K562 (cell line): ENCODE measurements around the gene APBA2. TPM values are rescaled to one million over a fixed set of nuclear protein-coding genes. Genes with fewer than 3 reads are reported as not detected.
A peak's percentile ranks its signal among the peaks of the same experiment; 100 is the strongest.

ENCODE experiments used
- ATAC-seq: fragments of 200-7000 bp; cut with Tn5 transposase; 3 replicates; pipeline ENCODE4 v1.9.1; 2020; ENCODE audit warnings: moderate library complexity
- BruUV-seq: library from RNA; stranded (reverse); fragments of 400-500 nt; replicated peaks from 2 replicates; lab custom pipeline; 2021; lab: Mats Ljungman, UMichigan
- CTCF ChIA-PET: fragments of 300-600 bp; formaldehyde crosslinking; extraction: SDS; loops from one replicate; lab custom pipeline; 2021; ENCODE audit warnings: low intra/inter-chr PET ratio; lab: Yijun Ruan, JAX
- POLR2A ChIA-PET: fragments of 300-600, 350-650 bp; sonication (Branson Sonifier 250); formaldehyde crosslinking; extraction: SDS; loops from one replicate; lab custom pipeline; 2021; ENCODE audit warnings: antibody characterized with exemption, inconsistent platforms; lab: Yijun Ruan, JAX
- DNase-seq, 4 experiments: peaks; one replicate each; pipeline versions ENCODE4 v3.0.0 to v3.0.0-alpha.2; 2011 to 2018; ENCODE audit warnings: low spot score in 3 of 4, mixed read lengths in 3 of 4; ENCODE audit errors: extremely low read depth in 1 of 4
- FAIRE-seq: peaks from 2 replicates; lab custom pipeline; 2011; peaks lifted over from hg19 to GRCh38; lab: Jason Lieb, UNC
- H2AFZ ChIP-seq: 2 replicates; pipeline ENCODE4 v1.6.0; 2011; ENCODE audit warnings: low read depth, low read length, control low read depth, inconsistent platforms
- H3K27ac ChIP-seq: fragments of 200-600 bp; 3 replicates; pipeline ENCODE4 v1.8.0; 2011; ENCODE audit warnings: low read depth, mild to moderate bottlenecking, control low read depth, inconsistent platforms, low read length, moderate library complexity, mixed read lengths; ENCODE audit errors: extremely low read depth
- H3K27me3 ChIP-seq, 2 experiments: fragments of 300-600 bp in 1 of 2; 2 replicates in 1 of 2; 3 replicates in 1 of 2; pipeline versions ENCODE4 v1.6.0 to v1.8.0; 2011; ENCODE audit warnings: inconsistent platforms in 2 of 2, low read length in 2 of 2, mild to moderate bottlenecking in 1 of 2, mixed read lengths in 1 of 2, moderate library complexity in 1 of 2; ENCODE audit not compliant: control insufficient read depth in 2 of 2, insufficient read depth in 2 of 2
- H3K36me3 ChIP-seq: fragments of 300-600 bp; 3 replicates; pipeline ENCODE4 v1.8.0; 2011; ENCODE audit warnings: mild to moderate bottlenecking, low read length, inconsistent platforms; ENCODE audit not compliant: control insufficient read depth, insufficient read depth
- H3K4me1 ChIP-seq, 2 experiments: fragments of 200-600 bp in 1 of 2; replicated peaks in 1 of 2; 2 replicates in 1 of 2; 3 replicates in 1 of 2; pipeline versions ENCODE4 v1.5.1 to v1.8.0; 2011; ENCODE audit warnings: inconsistent platforms in 2 of 2, low read length in 2 of 2, mild to moderate bottlenecking in 1 of 2, mixed read lengths in 1 of 2, moderate library complexity in 1 of 2; ENCODE audit not compliant: control insufficient read depth in 2 of 2, insufficient read depth in 2 of 2
- H3K4me2 ChIP-seq: 2 replicates; pipeline ENCODE4 v1.6.1; 2011; ENCODE audit warnings: low read length, control low read depth, inconsistent platforms, mixed read lengths; ENCODE audit not compliant: insufficient read depth
- H3K4me3 ChIP-seq: fragments of 200-600 bp; sonication (generic), shearing (Covaris generic); 2 replicates; pipeline ENCODE4 v1.5.1; 2016; ENCODE audit warnings: control low read depth, inconsistent platforms
- H3K79me2 ChIP-seq: fragments of 200-600 bp; 3 replicates; pipeline ENCODE4 v1.8.0; 2011; ENCODE audit warnings: low read length, inconsistent platforms; ENCODE audit not compliant: control insufficient read depth, insufficient read depth
- H3K9ac ChIP-seq, 2 experiments: 2 replicates each; pipeline versions ENCODE4 v1.6.0 to v1.6.1; 2011; ENCODE audit warnings: low read depth in 2 of 2, low read length in 2 of 2, control low read depth in 1 of 2, inconsistent platforms in 1 of 2, mild to moderate bottlenecking in 1 of 2, mixed read lengths in 1 of 2; ENCODE audit not compliant: insufficient read depth in 1 of 2
- H3K9me1 ChIP-seq: one replicate; pipeline ENCODE4 v1.6.0; 2011; ENCODE audit warnings: inconsistent platforms, mild to moderate bottlenecking, low read length, moderate library complexity; ENCODE audit not compliant: control insufficient read depth, insufficient read depth
- H3K9me3 ChIP-seq: replicated peaks from 2 replicates; pipeline ENCODE4 v1.5.1; 2011; ENCODE audit warnings: low read depth, low read length, inconsistent platforms; ENCODE audit not compliant: control insufficient read depth, insufficient read depth
- H4K20me1 ChIP-seq: replicated peaks from 2 replicates; pipeline ENCODE4 v1.6.1; 2011; ENCODE audit warnings: low read length, inconsistent platforms, mixed read lengths; ENCODE audit not compliant: control insufficient read depth, insufficient read depth
- EGR1 ChIP-seq: fragments of 450-650 bp; conservative IDR thresholded peaks from 2 replicates; pipeline ENCODE4 v1.6.1; 2017; ENCODE audit warnings: mild to moderate bottlenecking
- PCBP1 ChIP-seq: fragments of 200-400 bp; formaldehyde crosslinking; IDR thresholded peaks from 2 replicates; pipeline ENCODE4 v1.6.1; 2018; ENCODE audit warnings: mild to moderate bottlenecking, low read depth, low read length; ENCODE audit not compliant: poor library complexity, severe bottlenecking
- POU5F1 ChIP-seq: fragments of 150-350 bp; IDR thresholded peaks from 2 replicates; pipeline ENCODE4 v1.6.1; 2014; ENCODE audit warnings: borderline replicate concordance, low read length, low read depth, mild to moderate bottlenecking; ENCODE audit not compliant: partially characterized antibody
- WGBS: fragments of 100-300 bp; shearing (Covaris generic); methylation state at CpG from one replicate; pipeline ENCODE4 v1.1.6; 2016; ENCODE audit warnings: low coverage, mixed read lengths; ENCODE audit not compliant: insufficient coverage; ENCODE audit errors: missing lambda C conversion rate; 5-methylcytosine and 5-hydroxymethylcytosine counted together
- in situ Hi-C: fragments of 300-500 bp; cut with MboI; formaldehyde crosslinking; loops from 4 replicates; pipeline ENCODE4 v1.15.0; 2018; ENCODE audit warnings: inconsistent platforms, mixed read lengths
- intact Hi-C: fragments of 100-400 bp; cut with micrococcal nuclease; formaldehyde crosslinking; loops from 2 replicates; pipeline ENCODE4 v1.14.2; 2022
- polyA plus RNA-seq, 8 experiments: library from polyadenylated mRNA; depleted of rRNA in 4 of 8; stranded (reverse) in 5 of 8; unstranded in 3 of 8; fragments of >200 nt; fragmentation: Nextera tagmentation in 2 of 8; fragmentation: Illumina TruSeq in 1 of 8; extraction: Ambion mirVana in 2 of 8; extraction: Trizol in 1 of 8; gene quantifications; 2 replicates each; pipeline versions ENCODE4 v1.2.1 to v1.2.3, GENCODE V29; 2011 to 2014; ENCODE audit warnings: inconsistent platforms in 1 of 8, missing spikeins in 1 of 8
- total RNA-seq, 7 experiments: library from RNA; depleted of rRNA in 6 of 7; stranded (reverse); fragments of >200 nt in 6 of 7; fragmentation: Illumina TruSeq in 2 of 7; extraction: Trizol in 2 of 7; gene quantifications; 2 replicates each; pipeline versions ENCODE4 v1.2.1 to v1.2.3, GENCODE V29; 2011 to 2021; ENCODE audit warnings: low replicate concordance in 1 of 7
- TF ChIP-seq, protein P1 (sequence below): fragments of 250-450 bp; sonication (Bioruptor Pico); IDR thresholded peaks from 2 replicates; pipeline ENCODE4 v1.8.0; 2021; ENCODE audit warnings: moderate library complexity, mild to moderate bottlenecking, inconsistent platforms
- TF ChIP-seq, protein P2 (sequence below), 3 experiments: IDR thresholded peaks in 2 of 3; conservative IDR thresholded peaks in 1 of 3; 2 replicates each; pipeline ENCODE4 v1.5.1; 2011 to 2012; ENCODE audit warnings: low read length in 3 of 3, mild to moderate bottlenecking in 3 of 3, control low read depth in 2 of 3, improper control_type of control experiment in 1 of 3, inconsistent platforms in 1 of 3, low read depth in 1 of 3, mixed read lengths in 1 of 3, moderate library complexity in 1 of 3; ENCODE audit not compliant: insufficient read depth in 2 of 3
- TF ChIP-seq, protein P3 (sequence below), 2 experiments: fragments of 450-650 bp; formaldehyde crosslinking in 1 of 2; IDR thresholded peaks; 2 replicates each; pipeline versions ENCODE4 v1.4.0 to v1.6.1; 2014 to 2020; ENCODE audit warnings: mild to moderate bottlenecking in 2 of 2, borderline replicate concordance in 1 of 2, low read depth in 1 of 2

The APBA2 gene
- total and polyA plus RNA-seq, 9 of the 15 experiments (the other 6 are each of a cell fraction or from before 2014, with no cell fraction given), result 0.24 to 40.9 (median 25.2) TPM

DNA sequence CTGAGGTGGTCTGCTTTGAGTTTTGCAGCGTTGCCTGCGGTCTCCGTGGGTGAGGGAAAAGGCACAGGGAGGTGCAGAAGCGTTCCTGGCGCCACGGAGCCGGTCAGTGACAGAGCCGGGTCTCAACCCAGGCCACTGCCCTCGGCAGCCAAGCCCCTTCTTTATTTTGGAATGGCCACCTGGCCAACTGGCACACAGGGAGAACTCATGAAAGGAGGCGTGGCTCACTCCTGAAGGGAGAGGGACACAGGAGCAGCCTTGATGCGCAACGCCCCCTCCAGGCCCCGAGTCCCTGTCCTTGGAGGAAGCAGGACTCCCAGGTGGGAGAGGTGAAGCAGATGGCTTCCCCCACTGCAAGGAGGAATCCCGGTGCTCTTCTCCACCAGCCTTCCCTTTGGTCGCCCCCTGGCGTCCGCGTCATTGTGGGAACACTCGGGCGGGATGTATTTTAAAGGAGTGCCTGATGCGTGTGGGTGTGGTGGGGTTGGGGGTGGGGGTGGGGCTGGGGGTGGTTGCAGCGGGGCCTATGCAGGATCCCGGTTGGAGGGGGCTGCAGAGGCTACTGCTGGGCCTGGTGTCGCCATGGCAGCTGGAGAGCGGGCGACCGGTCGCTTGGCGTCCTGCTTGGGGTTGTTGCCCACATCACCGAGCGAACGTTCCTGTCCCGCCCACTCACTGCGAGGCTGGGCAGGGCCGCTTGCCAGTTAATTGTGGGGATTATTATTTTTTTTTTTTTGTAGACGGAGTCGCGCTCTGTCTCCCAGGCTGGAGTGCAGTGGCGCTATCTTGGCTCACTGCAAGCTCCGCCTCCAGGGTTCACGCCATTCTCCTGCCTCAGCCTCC is 32.6 kb downstream of the APBA2 start:
- H3K79me2 ChIP-seq, result peaks cover 52% of the 10 kb centered on the region
- no peaks in the 10 kb centered on the region; the same call in 1 of the 2 replicates for H4K20me1 ChIP-seq
- no peak for FAIRE-seq
- H3K9me1 ChIP-seq, result no peaks in the 10 kb centered on the region
- intact Hi-C loops, result no loop called here
- BruUV-seq, result no TSS peak
- no peak overlapping the region for H3K4me3 ChIP-seq
- no peak overlapping the region for H2AFZ ChIP-seq
- H3K4me2 ChIP-seq, result no peak overlapping the region
- peaks cover 21 to 51% of the 10 kb centered on the region in 2 experiments for H3K4me1 ChIP-seq
- in situ Hi-C loops, result no loop called here
- TF ChIP-seq, protein P1, sequence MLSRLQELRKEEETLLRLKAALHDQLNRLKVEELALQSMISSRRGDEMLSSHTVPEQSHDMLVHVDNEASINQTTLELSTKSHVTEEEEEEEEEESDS (CRISPR knock-in tag), result no peak
- TF ChIP-seq PCBP1 (peak; percentile 46), POU5F1 (no peak), EGR1 (0 out of 2 replicates have a peak, but pooled peaks have one; percentile 11)
- TF ChIP-seq, protein P2, sequence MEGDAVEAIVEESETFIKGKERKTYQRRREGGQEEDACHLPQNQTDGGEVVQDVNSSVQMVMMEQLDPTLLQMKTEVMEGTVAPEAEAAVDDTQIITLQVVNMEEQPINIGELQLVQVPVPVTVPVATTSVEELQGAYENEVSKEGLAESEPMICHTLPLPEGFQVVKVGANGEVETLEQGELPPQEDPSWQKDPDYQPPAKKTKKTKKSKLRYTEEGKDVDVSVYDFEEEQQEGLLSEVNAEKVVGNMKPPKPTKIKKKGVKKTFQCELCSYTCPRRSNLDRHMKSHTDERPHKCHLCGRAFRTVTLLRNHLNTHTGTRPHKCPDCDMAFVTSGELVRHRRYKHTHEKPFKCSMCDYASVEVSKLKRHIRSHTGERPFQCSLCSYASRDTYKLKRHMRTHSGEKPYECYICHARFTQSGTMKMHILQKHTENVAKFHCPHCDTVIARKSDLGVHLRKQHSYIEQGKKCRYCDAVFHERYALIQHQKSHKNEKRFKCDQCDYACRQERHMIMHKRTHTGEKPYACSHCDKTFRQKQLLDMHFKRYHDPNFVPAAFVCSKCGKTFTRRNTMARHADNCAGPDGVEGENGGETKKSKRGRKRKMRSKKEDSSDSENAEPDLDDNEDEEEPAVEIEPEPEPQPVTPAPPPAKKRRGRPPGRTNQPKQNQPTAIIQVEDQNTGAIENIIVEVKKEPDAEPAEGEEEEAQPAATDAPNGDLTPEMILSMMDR (IDR thresholded peaks at IDR 0.05 in 2 of 3, conservative IDR thresholded peaks at IDR 0.05 in 1 of 3; ENCODE audit: insufficient read depth in 2 of 3, low read depth in 1 of 3, low read length in 3 of 3), result peak; percentile 19 to 39 (median 31); a peak in 3 of 6 replicates
- TF ChIP-seq, protein P3, sequence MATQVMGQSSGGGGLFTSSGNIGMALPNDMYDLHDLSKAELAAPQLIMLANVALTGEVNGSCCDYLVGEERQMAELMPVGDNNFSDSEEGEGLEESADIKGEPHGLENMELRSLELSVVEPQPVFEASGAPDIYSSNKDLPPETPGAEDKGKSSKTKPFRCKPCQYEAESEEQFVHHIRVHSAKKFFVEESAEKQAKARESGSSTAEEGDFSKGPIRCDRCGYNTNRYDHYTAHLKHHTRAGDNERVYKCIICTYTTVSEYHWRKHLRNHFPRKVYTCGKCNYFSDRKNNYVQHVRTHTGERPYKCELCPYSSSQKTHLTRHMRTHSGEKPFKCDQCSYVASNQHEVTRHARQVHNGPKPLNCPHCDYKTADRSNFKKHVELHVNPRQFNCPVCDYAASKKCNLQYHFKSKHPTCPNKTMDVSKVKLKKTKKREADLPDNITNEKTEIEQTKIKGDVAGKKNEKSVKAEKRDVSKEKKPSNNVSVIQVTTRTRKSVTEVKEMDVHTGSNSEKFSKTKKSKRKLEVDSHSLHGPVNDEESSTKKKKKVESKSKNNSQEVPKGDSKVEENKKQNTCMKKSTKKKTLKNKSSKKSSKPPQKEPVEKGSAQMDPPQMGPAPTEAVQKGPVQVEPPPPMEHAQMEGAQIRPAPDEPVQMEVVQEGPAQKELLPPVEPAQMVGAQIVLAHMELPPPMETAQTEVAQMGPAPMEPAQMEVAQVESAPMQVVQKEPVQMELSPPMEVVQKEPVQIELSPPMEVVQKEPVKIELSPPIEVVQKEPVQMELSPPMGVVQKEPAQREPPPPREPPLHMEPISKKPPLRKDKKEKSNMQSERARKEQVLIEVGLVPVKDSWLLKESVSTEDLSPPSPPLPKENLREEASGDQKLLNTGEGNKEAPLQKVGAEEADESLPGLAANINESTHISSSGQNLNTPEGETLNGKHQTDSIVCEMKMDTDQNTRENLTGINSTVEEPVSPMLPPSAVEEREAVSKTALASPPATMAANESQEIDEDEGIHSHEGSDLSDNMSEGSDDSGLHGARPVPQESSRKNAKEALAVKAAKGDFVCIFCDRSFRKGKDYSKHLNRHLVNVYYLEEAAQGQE (IDR thresholded peaks at IDR 0.05; ENCODE audit: borderline replicate concordance), result peak; percentile 21; the same call in 1 of the 2 replicates
- TF ChIP-seq, protein P3 (CRISPR knock-in tag; IDR thresholded peaks at IDR 0.05; ENCODE audit: low read depth), result no peak
- peaks cover 24% of the 10 kb centered on the region for H3K36me3 ChIP-seq
- POLR2A ChIA-PET, result interaction anchor here (0.6 to 1.2 kb wide), 2 partner anchors 9 to 11 kb away, joined by 3 to 5 read pairs; no protein-coding TSS in a partner anchor
- no peaks in the 10 kb centered on the region; the same call in 1 of the 2 replicates for H3K9me3 ChIP-seq
- peak in 3 of 4 experiments; percentile 45 to 58 (median 50) for DNase-seq
- no peak overlapping the region for H3K27ac ChIP-seq
- peak overlapping the region in 1 of 2 experiments; percentile 70; a peak in 1 of 4 replicates for H3K9ac ChIP-seq
- 91% methylated on average over 16 of the region's 41 CpGs for WGBS
- CTCF ChIA-PET, result no interaction called here
- no peaks in the 10 kb centered on the region for H3K27me3 ChIP-seq
- ATAC-seq, result peak; percentile 20; the same call in 2 of the 3 replicates
